ENCODE data around the gene TMCC1. TPM values are rescaled to one million over a fixed set of nuclear protein-coding genes. Genes with fewer than 3 reads are reported as not detected.

TMCC1 gene
- polyA plus RNA-seq, 2 of the 4 experiments (the other 2 are of a cell fraction) = 30.3 to 75.7 TPM

GRCh38 chr3:129822241-129822640, 71.3 kb downstream of the TMCC1 start:
- CTCF ChIA-PET = interaction anchor here (12.8 kb wide), 1 partner anchor 191 kb away, joined by 178 read pairs; no protein-coding TSS in a partner anchor
- FAIRE-seq (no peak), ATAC-seq (no peak), DNase-seq (ENCODE audit: low read depth in 1 of 2, low spot score in 1 of 2) (no peak)
- TF ChIP-seq POLR2AphosphoS2 (conservative IDR thresholded peaks at IDR 0.05; ENCODE audit: low read length) (no peak), HEYL (CRISPR knock-in tag; IDR thresholded peaks at IDR 0.05) (no peak)
- no peak overlapping the region for H3K4me2 ChIP-seq
- H3K4me1 ChIP-seq = peaks cover 30% of the 10 kb centered on the region
- POLR2A ChIA-PET = interaction anchor here (1.1 kb wide), 1 partner anchor 29 kb away, joined by 3 read pairs; no protein-coding TSS in a partner anchor
- WGBS (ENCODE audit: missing lambda C conversion rate) = 77% methylated on average over 1 of the region's 1 CpG
- peak overlapping the region; percentile 20 to 25; a peak in 3 of 6 replicates for H3K27ac ChIP-seq
- H3K9me3 ChIP-seq = no peaks in the 10 kb centered on the region
- no peak overlapping the region for H3K4me3 ChIP-seq

GRCh38 chr3:129820587-129820986, 72.9 kb downstream of the TMCC1 start:
- Histone ChIP-seq H3K4me2 (no peak overlapping the region), H3K9me3 (no peaks in the 10 kb centered on the region), H3K27ac (no peak overlapping the region), H3K4me3 (no peak overlapping the region), H3K4me1 (peaks cover 24% of the 10 kb centered on the region)
- WGBS (ENCODE audit: missing lambda C conversion rate) = 82% methylated on average over 4 of the region's 4 CpGs
- FAIRE-seq = no peak
- TF ChIP-seq TP53 (CRISPR knock-in tag; IDR thresholded peaks at IDR 0.05) (no peak), TFCP2L1 (CRISPR knock-in tag; IDR thresholded peaks at IDR 0.05) (no peak), ZSCAN20 (CRISPR knock-in tag; IDR thresholded peaks at IDR 0.05) (no peak), PBX3 (IDR thresholded peaks at IDR 0.05) (no peak)
- ChIA-PET CTCF (no interaction called here), POLR2A (no interaction called here)
- no peak for DNase-seq (ENCODE audit: low read depth in 1 of 2, low spot score in 1 of 2)
- ATAC-seq = no peak

- H3K4me3 ChIP-seq = no peak overlapping the region
- ATAC-seq (no peak), FAIRE-seq (no peak), DNase-seq (ENCODE audit: low read depth in 1 of 2, low spot score in 1 of 2) (no peak)
- WGBS (ENCODE audit: missing lambda C conversion rate) = 81% methylated on average over 3 of the region's 3 CpGs
- POLR2A ChIA-PET = no interaction called here
- H3K27ac ChIP-seq = no peak overlapping the region
- 0 out of 3 replicates have a peak, but pooled peaks cover 4% of the 10 kb centered on the region for H3K4me1 ChIP-seq
- H3K9me3 ChIP-seq = no peaks in the 10 kb centered on the region
- H3K4me2 ChIP-seq = no peak overlapping the region
- TF ChIP-seq HDAC2 (IDR thresholded peaks at IDR 0.05) (no peak), MAZ (IDR thresholded peaks at IDR 0.05; ENCODE audit: borderline replicate concordance, low read depth, low read length) (no peak), EHMT2 (IDR thresholded peaks at IDR 0.05; ENCODE audit: low read depth) (no peak), CEBPB (IDR thresholded peaks at IDR 0.05) (no peak), ATOH8 (CRISPR knock-in tag; IDR thresholded peaks at IDR 0.05; ENCODE audit: low read depth) (no peak), CBX8 (IDR thresholded peaks at IDR 0.05) (no peak), JUN (IDR thresholded peaks at IDR 0.05) (no peak), FOSB (CRISPR knock-in tag; IDR thresholded peaks at IDR 0.05) (no peak), EHF (CRISPR knock-in tag; IDR thresholded peaks at IDR 0.05) (no peak), NFE2L2 (conservative IDR thresholded peaks at IDR 0.05; ENCODE audit: low read length) (no peak), CHD2 (IDR thresholded peaks at IDR 0.05; ENCODE audit: low read length, partially characterized antibody) (no peak), USF2 (IDR thresholded peaks at IDR 0.05) (no peak), ZFP36 (IDR thresholded peaks at IDR 0.05; ENCODE audit: borderline replicate concordance, partially characterized antibody) (no peak), FOSL2 (IDR thresholded peaks at IDR 0.05) (no peak), FOSL2 (CRISPR knock-in tag; IDR thresholded peaks at IDR 0.05) (no peak), RNF2 (IDR thresholded peaks at IDR 0.05; ENCODE audit: borderline replicate concordance, low read depth) (no peak), EP300 (IDR thresholded peaks at IDR 0.05) (no peak), ZNF302 (CRISPR knock-in tag; IDR thresholded peaks at IDR 0.05) (no peak)
- CTCF ChIA-PET = interaction anchor here (1.1 to 5.3 kb wide), 2 partner anchors 13 to 122 kb away, joined by 3 to 22 read pairs; no protein-coding TSS in a partner anchor
Observed at GRCh38 chr3:129812589-129812988, 80.9 kb downstream of the TMCC1 start.

Data from A549 (cell line).